GM19035 (cell line): ENCODE measurements around the gene PALLD.

Experiments used
- ATAC-seq: cut with Tn5 transposase; IDR thresholded peaks from one replicate; pipeline ENCODE4 v1.9.1; 2021; ENCODE audit not compliant: unreplicated experiment

PALLD gene

DNA sequence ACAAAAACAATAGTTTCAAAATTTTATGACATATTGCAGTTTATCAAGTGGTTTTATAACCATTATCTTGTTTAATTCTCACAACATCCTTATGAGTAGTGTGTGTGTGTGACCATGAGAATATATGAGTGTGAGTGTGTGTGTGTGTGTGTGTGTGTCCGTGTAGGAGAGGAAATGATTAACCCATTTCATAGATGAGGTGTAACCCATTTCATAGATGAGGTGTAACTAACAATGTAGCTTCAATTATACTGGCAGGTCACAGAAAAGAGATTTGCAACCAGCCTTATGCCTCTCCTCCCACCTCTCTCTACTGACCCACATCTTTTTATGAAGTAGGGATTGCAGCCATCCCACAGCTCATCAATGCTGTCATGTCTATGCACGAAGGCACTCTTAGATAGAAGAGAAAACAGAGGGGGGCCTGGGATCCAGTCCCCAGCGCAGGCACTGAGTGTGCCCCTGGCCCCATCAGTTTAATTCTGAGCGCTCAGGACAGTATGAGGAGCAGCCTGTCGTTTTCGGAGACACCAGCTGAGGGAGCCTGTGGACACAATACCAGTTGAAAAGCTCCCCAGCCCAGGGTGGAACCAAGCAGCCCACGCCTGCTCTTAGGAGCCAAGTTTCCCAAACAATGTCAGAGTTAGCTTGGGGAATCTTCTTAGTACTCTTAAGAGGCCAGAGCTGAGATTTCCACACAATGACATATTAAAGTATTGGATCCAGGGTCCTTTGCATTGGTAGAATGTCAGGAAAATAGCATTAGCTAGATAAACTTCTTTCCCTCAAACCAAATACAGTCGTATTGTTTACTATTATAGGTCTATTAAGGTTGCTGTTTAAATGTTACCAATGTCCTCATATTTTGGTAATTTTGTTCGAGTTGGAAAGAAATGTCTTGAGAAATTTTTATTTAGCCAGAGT is 88.6 kb downstream of the PALLD start:
- peak; percentile 75 for ATAC-seq

GRCh38 chr4:168586926-168587325 is 90.1 kb downstream of the PALLD start:
- no peak for ATAC-seq

GRCh38 chr4:168587411-168588125 is 90.7 kb downstream of the PALLD start:
- no peak for ATAC-seq

DNA sequence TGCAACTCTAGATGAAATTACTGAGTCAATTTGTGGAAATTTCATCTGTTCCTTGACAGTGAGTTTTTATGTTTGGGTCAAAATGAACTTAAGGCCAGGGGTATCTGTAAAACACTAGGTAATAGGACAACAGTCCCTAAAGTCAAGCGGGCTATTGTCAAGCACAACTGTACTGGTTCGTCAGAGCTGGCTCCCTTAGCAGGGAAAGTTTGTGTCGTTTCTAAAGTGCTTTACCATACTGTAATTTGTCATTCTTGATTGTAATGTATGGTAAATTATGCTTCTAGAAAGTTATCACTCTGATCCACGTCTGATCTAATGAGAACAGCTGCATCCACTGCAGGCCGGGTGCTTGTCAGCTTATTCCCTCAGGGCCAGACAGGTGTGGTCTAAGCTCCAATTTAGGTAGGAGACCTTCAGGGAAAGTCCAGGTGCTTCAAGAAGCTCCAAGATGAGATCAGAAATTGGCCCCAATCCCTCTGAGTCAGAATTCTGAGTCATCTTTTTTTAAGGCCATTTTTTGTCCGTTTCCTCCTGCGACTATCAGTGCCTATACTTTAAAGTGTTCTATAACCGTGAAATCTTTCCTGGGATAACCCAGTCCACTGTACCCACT is 92.2 kb downstream of the PALLD start:
- ATAC-seq = no peak

DNA sequence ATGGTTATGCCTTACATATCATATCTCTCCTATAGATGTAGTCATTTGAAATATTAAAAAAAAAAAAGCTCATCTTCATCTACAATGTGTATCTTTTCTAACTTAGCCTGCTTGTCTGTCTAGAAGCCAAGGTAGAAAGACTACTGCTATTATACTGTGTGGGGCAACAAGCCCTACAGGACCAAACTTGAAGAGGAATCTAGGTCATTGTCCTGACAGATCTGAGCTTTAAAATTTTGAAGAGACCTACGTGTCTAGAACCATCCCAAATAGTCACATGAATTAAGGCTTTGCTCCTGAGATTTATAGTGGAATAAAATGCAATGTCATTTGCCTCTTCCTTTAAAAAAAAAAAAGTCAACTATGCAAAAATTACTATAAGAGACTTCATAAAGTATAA is 95.8 kb downstream of the PALLD start:
- no peak for ATAC-seq

DNA sequence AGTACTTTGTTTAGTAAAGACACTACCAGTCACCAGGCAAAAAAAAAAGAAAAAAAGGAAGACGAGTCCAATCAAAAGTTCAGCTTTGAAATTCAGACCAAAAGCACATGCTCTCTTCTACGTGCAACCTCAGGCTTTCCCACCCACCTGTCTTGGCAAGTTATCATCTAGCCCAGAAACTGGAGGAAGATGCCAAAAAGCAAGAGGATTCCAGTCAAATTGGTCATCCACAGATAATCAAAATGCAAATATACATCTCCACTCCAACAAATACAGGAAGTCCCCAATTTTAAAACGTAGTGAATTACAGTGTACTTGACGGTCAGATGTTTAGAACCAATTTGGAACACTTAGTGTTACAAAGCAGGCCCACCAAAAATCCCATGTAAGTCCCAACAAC is 96.5 kb downstream of the PALLD start:
- ATAC-seq = no peak

DNA sequence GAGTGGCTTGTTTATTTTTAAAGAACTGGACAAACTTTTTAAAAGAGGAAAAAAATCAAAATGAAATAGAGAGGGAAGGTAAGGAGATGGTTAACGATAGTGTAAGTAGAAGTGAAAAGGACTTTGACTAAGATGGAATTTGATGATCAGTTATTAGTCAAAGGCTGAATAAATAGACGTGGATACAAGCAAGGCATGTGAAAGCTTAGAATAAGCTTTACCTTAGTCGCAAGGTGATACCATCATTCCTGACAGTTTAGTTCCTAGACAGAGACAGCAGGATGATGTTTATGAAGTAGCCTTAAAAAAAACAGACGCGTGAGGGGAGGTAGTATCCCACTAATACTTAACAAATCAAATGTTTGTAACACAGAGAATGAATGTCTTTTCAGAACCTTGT is 97.3 kb downstream of the PALLD start:
- no peak for ATAC-seq

DNA sequence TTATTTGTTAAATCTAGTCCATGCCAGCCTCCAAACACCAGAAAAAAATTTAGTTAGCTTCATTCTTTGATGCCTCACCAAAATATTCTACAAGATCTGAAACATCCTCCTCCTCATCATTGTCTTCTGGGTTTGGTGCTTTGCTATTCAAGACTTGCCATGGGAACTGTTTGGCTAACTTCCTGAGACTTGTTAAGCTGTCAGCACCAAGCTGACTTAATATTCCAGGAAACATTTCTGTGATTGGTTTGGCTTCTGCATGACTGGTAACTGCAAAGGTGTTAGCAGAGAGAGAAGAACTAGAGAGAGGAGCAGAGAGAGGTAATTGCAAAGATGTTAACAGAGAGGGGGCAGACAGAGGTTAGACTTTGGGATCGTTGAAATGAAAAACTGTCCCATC is 101.3 kb downstream of the PALLD start:
- no peak for ATAC-seq

GRCh38 chr4:168600796-168601583 is 104.1 kb downstream of the PALLD start:
- ATAC-seq = no peak

- no peak for ATAC-seq
These were observed 105.0 kb downstream of the PALLD start for GRCh38 chr4:168601899-168602298.

DNA sequence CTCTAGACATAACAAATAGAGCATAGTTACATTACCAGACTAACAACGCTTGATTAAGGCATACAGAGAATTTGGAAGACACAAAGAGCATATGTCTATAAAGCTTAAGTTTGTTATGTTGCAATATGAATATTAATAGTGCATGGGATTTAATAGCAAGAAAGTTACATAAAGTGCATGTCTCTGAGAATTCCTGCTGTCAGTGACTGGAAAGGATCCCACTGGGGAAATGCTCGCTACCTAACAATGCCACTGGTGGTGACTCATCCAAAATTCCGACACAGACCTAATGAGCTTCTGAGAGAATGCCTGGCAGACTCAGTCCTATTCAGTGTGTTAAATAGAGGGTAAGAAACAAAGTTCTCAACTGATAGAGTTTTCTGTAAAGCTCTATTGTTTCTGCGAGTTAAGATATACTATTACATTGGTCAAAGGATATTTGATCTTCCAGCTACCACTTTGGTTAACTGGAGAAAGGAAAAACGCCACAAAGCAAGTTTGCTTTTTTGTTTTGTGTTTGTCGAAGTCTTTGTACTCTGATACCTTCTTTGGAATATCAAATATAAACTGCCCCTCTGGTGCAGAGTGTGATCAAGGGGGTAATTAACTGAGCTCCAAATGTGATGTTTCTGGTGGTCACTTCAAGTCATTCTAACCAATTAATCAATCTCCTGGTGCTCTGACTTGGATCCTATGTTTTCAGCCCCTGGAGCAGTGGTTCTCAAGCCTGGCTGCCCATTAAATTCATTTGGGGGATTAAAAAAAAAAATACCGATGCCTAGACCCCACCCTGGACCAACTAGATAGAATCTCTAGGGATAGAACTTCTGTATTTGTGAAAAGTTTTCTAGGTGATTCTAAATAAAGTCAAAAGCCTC is 107.9 kb downstream of the PALLD start:
- no peak for ATAC-seq

- no peak for ATAC-seq
These were observed 108.6 kb downstream of the PALLD start for GRCh38 chr4:168605411-168605810.

- no peak for ATAC-seq
These were observed 110.4 kb downstream of the PALLD start for GRCh38 chr4:168607215-168607614.

- ATAC-seq = no peak
These were observed 111.9 kb downstream of the PALLD start for GRCh38 chr4:168608771-168609170.

DNA sequence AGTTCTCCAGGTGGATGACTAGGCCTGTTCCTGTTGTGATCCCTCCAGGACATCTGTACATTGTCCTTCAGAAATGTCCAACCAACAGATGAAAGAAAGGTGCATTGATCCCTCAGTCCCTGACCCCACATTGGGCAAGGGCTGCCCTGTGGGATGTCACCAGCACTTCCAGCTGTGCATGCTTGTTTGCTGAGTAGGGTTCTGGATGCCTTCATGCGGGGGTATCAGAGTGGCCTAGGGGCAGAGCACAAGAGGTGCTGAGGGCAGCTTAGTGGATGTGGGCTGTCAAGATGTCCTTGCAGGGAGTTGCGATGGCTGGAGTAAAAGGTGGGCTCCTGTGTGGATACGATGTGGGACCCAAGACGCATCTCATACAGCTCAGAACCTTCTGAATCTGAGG is 112.5 kb downstream of the PALLD start:
- no peak for ATAC-seq

DNA sequence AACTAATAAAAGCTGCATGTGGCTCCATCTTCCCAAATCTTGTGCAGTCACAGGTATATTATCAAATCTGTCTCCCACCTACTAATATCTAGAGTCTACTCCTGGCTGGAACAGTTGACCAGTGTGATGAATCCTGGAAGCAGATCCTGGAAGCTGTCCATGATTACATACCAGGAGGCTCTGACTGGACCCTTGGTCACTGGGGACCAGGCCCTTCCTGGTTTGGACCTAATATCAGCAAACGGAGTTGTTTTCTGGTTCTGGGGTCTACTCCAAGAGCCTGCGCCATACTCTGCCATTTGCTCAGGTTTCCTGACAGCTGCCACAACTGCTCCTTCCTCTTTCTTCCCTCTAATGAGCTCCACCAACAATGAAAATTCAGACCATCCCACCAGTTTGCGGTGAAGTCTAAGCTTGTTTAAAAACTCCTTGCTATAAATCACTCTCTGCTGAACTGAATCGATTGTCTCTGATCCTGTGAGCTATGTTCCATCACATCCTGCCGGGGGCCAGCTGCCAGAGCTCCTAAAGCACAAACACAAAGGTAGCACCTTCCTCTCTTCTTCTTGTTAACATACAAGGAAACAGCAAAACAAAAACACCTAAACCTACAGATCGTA is 114.2 kb downstream of the PALLD start:
- ATAC-seq = no peak

DNA sequence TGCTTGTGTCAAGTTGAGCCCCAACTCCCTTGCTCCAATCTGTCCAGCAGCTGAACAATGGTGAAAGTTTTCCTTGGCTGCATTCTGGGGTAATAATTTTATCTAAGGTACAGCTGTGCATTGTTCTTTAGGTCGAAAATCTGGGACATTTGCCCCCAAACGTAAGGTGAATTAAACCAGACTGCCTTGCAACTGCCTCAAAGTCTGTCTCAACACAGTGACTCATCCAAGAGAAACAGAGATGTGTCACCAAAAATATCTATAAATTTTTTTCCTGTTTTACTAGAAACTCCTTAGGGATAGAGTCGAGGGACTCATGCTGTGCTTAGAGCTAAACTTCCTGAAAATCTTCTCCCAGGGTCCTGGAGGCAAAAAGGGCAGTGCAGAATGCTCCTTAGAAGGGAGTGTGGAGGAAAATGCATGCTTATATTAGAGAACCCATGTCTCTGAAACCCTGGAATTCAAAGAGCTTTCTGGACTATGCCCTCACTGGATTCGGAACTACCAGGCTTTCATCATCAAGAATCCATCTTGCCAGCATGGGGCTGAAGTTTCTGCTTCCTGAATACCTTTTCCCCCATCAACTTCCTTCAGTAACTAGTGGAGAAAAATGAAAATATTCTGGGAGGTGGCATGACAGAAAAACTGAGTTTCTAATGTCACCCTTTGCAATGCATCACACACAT is 115.7 kb downstream of the PALLD start:
- no peak for ATAC-seq

GRCh38 chr4:168613869-168614268 is 117.0 kb downstream of the PALLD start:
- ATAC-seq = no peak
